ENCODE data around the gene RASSF8. TPM values are rescaled to one million over a fixed set of nuclear protein-coding genes. Genes with fewer than 3 reads are reported as not detected.
A peak's percentile ranks its signal among the peaks of the same experiment; 100 is the strongest.

The RASSF8 gene
- total RNA-seq, 1 donor from 2014 or later, result 26.2 TPM

DNA sequence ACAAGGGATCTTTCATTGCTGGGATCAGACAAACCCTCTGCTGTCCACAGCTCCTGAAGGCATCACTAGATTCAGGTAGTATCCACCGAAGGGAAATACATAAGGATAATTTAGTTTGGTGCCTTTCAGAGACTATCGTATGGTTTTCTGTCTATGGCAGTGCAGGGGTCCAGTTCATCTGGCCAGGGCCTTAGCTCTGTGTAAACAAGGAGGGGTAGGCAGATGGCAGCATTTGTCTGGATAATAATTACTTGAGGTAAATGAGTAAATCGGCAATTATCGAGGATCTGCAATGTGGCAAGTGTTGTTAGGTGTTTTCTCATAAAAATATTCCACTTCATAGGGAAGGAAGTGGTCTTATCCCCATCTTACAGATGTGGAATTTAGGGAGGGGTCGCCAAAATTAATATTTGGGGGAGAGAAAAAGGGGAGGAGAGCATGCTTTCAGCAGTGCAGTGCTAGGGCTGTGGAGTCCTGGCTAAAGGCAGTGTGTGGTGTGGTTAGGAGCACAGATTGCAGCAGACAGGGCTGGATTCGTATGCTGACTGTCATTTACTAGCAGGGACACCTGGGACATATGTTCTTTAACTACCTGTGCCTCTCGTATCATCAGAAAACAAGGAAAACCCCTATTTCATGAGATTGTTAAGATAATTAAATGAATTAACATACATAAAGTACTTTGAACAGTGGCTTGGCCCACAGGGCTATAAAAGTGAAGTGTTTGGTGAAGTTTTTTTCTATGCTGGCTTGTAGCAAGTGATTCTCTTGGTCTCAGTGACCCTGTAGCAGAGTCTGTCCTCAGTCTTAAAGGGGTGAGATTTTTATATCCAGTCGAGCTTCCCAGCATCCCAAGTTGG, 27.1 kb downstream of the RASSF8 start:
- intact Hi-C loops (cut with DNase I), result no loop called here
- DNase-seq (ENCODE audit: missing footprints) (no peak), ATAC-seq (no peak)

DNA sequence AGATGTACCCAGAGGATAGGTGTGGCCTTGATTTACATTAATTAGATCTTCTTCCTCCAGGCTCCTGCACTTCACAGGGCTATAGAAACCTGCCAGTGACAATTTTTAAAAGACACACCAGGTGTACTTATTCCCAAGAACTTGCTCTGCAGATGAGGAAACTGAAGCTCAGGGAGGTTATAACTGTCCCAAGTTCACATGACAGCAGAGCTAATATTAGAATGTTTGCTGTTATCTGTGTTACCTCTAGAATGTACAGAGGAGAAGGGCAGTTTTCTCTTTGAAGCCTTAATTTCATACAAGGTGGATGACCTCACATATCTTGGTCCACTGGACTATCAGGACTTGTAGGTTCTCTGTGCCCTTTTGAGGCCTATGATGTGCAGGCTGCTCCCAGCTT, 27.7 kb downstream of the RASSF8 start:
- intact Hi-C loops (cut with DNase I), result no loop called here
- no peak for ATAC-seq
- DNase-seq (ENCODE audit: missing footprints), result no peak

DNA sequence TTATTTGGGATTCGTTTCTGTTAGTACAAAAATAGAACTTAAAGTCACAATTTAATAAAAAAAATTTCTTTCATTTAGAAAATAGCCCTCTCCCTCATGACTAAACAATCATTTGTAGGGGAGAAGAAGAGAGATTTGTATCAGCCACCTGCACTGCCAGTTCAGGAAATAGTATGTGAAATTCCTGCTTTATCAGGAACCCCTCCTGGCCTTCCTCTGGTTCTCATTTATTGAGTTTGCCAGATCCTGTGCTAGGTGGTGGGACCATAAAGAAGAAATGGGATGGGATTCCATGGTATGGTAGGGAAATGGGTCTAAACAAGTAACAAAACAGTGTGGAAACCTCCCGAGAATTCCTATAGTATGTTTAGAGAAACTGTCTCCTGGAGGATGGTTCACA, 30.0 kb downstream of the RASSF8 start:
- intact Hi-C loops (cut with DNase I), result no loop called here
- DNase-seq (ENCODE audit: missing footprints) (no peak), ATAC-seq (no peak)

DNA sequence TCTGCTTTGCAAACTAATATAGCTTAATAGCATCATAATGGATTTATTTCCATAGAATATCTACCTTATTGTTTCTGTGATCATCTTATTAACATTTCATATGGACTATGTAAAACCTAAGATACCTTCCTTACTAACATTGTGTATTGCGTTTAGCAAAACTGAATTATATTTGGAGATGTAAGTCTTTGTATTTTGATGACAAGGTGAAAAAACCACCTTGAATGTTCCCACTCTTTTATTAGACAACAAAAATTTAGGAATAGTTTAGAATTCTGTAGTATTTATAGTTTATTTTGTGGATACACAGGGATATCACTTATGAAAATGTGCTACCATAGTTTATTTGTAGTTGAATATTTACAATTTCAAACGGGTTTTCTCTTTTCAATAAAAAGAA, 32.0 kb downstream of the RASSF8 start:
- ATAC-seq (no peak), DNase-seq (ENCODE audit: missing footprints) (no peak)
- intact Hi-C loops (cut with DNase I), result no loop called here

DNA sequence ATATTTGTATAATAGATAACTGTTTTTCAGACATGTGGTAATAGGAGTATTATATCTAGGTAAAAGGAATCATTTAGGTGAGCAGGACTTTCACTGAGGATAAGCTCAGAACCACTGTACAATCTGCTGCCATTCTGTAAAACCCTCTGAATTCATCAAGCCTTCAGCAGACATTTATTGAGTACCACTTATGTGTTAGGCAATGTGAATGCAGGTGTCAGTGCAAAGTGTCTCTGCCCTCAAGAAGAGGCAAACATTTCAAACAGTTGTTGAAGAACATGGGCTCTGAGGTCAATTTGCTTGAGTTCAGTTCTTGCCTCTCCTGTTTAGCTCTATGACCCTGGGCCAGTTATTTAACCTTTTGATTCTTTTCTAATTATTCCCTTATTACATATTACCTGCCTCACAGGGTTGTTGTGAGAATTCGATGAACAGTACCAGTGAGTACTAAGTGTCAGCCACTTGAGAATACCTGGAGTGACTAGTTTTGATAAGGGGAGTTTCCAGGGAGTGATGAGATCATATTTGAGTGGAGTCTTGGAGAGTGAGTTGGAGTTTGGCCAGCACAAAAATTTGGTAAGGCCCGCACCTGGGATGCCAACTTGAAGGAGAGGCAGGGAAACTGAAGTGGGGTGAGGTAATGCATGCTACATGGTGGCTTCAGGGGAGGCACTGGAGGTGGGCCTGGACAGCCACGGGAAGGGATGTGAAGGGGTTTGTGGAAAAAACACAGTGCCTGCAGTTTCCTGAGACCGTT, 33.7 kb downstream of the RASSF8 start:
- ATAC-seq (no peak), DNase-seq (ENCODE audit: missing footprints) (no peak)
- intact Hi-C loops (cut with DNase I), result no loop called here

DNA sequence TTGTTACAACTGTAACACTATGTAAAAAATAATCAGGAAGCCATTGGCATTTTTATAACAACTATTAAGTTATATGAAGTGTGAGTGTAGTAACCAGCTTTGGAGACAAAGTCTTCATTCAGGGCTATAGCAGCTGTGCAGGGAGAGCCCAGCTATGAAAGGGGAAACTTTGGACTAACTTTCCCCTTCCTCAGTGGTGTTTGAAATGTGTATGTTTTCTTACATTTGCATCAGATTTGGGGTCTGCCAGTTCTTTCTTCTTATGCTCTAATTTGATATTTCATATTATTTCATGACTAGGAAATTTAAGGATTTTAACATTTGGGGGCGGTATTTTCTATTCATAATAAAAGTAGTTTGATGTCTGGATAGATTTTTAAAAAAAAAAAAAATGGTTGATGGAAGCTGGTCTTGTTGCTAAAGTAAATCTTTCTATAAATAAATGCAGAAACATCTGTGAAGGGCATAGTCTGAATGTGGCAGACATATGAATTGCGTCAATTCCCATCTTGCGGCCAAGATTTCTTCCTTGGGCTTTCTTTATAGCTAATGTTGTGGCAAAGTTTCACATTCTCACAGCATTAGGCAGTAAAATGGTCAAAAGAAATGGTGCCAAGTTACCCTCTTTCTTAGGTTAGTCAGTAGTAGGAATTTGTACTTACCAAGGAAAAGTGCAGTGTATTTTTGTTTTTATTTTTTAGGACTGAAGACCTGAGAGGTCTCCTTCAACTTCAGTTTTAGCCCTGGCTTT, 35.6 kb downstream of the RASSF8 start:
- DNase-seq (ENCODE audit: missing footprints), result no peak
- ATAC-seq, result no peak
- intact Hi-C loops (cut with DNase I), result no loop called here

DNA sequence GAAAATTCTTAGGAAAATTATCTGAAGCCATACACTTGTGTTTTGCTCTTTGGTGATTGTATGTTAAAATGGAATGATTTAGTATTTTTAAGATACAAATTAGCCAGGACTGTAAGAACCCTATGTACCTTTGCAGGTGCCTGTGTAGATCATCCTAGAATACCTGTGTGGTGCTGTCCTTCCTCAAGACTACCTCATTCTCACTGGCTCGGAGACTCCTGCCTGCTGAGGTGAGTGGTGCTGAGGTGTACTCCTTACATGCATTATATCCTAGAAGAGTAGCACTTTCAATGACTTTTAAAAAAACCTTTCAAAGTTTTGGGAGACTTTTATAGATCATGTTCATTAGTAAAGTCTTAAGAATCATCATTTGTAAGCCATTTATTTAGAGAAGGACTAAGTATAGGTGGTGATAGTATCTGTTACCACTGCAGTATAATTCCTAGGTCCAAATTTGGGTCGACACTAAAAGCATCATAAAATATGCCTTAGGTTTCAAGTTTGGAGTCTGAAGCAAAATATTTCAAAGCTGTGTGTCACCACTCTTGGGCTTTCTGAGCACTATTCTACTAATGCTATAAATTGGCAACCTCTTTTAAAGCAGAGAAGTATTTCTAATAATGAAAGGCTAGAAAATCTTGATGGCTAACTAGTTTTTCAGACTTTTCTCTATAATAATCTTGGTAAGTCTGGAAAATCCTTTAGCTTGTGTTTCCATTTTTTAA, 36.6 kb downstream of the RASSF8 start:
- DNase-seq (ENCODE audit: missing footprints), result no peak
- intact Hi-C loops (cut with DNase I), result no loop called here
- no peak for ATAC-seq

DNA sequence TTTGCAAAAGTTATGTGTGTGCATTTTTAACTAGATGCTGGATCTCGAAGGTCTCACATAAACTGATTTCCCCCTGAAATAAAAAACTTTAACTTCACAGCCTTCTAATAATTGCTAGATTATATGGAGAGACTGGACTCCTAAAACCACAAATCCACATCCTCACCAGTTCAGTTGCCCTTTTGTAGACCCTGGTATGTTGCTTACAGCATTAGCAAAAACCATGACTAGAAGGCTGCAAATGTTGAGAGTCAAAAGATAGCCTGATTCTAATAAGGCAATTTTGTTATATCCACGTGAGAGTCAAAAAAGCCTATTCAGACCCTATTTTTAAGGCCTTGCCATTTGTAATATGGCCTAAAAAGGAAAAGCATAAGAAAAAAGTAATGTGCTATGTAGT, 37.4 kb downstream of the RASSF8 start:
- no peak for DNase-seq (ENCODE audit: missing footprints)
- intact Hi-C loops (cut with DNase I), result no loop called here
- ATAC-seq, result no peak

DNA sequence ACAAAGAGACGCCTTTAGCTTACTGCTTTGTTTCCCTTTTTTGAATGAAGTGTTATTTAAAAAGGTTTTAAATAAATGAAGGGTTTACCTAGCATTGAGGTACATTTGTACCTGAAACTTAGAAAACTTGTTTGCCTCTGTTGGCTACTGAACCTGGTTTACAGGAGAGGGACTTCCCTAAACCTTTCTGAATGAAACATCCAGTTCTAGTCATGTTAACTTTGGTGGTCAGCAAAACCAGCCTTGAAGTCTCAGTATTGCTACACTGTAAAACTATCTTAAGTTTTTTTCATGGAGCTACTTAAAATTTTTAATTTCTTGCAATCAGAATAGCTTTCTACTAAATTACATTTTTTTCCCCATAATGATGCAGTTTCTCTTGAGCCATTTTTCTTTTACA, 38.2 kb downstream of the RASSF8 start:
- ATAC-seq (no peak), DNase-seq (ENCODE audit: missing footprints) (no peak)
- intact Hi-C loops (cut with DNase I), result no loop called here

DNA sequence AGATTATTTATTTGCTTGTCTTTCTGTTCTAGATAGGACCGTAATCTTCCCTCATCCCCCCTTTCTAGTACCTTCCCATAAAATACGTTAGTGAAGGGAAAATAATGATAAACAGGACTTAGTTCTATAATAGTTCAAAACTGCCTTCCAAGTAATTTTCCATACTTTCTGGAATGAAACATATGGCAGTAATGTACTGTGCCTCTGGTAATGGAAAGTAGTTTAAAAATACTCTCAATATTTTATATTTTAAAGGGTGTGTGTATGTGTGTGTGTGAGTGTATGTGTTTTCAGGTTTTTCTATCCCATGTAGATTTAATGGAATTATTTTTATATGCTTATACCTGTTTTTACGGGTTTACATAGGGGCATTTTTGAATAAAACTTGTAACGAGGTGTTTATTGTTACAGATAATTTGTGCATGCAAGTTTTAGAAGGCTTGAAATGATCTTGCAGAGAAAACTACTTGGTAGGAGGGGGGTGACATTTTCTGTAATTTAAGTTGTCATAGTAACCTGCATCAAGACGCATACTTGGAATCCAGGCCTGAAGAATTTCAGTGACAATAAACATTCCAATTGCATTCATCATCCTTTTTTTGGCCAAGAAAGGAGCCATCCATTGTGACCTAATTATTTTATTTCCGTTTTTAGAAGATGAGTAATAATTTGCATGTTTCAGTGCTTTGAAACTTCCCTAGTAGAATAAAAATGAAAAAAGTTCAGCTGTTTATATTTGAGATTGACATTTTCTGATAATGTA, 38.9 kb downstream of the RASSF8 start:
- intact Hi-C loops (cut with DNase I), result no loop called here
- DNase-seq (ENCODE audit: missing footprints), result no peak
- ATAC-seq, result no peak

DNA sequence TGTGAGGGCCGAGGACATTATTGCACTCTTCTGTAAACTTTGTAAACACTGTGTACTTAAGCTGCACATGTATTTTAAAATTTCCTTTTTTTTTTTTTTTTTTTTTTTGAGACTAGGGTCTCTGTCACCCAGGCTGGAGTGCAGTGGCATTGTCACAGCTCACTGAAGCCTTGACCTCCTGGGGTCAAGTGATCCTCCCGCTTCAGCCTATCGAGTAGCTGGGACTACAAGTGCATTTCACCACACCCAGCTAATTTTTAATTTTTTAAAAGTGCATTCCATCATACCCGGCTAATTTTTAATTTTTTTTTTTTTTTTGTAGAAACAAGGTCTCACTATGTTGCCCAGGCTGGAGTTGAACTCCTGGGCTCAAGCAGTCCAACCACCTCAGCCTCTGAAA, 42.4 kb downstream of the RASSF8 start:
- DNase-seq (ENCODE audit: missing footprints) (no peak), ATAC-seq (no peak)
- intact Hi-C loops (cut with DNase I), result no loop called here

DNA sequence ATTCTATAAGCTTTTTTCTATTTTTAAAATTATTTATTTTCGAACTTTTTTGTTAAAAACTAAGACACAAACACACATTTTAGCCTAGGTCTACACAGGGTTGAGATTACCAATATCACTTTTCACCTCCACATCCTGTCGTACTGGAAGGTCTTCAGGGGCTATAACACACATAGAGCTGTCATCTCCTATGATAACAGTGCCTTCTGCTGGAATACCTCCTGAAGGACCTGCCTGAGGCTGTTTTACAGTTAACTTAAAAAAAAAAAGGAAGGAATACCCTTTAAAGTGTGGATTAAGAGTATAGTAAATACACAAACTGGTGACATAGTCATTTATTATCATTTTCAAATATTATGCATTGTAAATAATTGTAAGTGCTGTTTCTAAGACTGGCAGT, 43.0 kb downstream of the RASSF8 start:
- intact Hi-C loops (cut with DNase I), result no loop called here
- no peak for DNase-seq (ENCODE audit: missing footprints)
- ATAC-seq, result no peak

DNA sequence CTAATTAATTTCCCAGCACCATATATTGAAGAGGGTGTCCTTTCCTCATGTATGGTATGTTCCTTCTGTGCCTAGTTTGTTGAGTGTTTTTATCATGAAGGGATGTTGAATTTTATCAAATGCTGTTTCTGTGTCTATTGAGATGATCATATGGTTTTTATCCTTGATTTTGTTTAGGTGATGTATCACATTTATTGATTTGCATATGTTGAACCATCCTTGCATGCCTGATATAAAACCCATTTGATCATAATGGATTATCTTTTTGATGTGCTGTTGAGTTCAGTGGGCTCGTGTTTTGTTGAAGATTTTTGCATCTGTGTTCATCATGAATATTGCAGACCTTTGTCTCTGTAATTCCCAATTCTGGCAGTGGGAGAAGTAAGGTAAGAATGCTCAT, 44.6 kb downstream of the RASSF8 start:
- DNase-seq (ENCODE audit: missing footprints) (no peak), ATAC-seq (no peak)
- intact Hi-C loops (cut with DNase I), result no loop called here

DNA sequence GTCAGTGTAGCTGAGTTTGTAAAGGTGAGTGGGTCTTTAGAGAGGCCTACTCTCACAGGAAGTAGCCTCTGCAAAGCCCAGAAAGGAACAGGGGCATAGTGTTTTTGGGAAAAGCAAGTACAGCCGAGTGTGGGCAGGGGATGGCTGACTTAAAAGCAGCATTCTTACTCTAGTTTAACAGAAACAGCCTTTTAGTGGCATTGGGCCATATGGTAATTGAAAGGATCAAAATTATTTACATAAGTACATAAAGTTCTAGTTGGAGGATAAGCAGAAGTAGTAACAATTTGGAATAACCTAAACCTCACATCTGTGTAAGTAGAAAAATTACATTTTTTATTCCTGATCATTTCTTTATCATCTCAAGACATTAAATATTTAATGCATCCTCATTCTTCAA, 49.1 kb downstream of the RASSF8 start:
- no peak for DNase-seq (ENCODE audit: missing footprints)
- intact Hi-C loops (cut with DNase I), result no loop called here
- ATAC-seq, result no peak

DNA sequence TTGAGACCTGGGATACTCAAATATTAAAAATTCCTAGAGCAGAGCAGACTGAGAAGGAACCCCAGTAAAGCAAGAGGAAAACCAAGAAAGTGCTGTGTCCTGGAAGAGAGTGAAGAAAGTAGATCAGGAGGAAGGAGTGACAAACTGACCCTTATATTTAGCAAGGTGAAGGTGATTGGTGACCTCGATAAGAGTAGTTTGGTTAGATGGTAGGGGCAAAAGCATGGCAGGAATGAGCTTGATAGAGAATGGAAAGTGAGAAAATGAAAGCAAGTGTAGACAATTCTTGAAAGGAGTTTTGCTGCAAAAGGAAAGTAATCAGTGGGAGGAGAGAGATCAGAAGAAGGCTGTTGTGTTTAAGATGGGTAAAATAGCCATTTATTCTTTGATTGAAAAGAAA, 51.1 kb downstream of the RASSF8 start:
- ATAC-seq (no peak), DNase-seq (ENCODE audit: missing footprints) (no peak)
- intact Hi-C loops (cut with DNase I), result no loop called here

DNA sequence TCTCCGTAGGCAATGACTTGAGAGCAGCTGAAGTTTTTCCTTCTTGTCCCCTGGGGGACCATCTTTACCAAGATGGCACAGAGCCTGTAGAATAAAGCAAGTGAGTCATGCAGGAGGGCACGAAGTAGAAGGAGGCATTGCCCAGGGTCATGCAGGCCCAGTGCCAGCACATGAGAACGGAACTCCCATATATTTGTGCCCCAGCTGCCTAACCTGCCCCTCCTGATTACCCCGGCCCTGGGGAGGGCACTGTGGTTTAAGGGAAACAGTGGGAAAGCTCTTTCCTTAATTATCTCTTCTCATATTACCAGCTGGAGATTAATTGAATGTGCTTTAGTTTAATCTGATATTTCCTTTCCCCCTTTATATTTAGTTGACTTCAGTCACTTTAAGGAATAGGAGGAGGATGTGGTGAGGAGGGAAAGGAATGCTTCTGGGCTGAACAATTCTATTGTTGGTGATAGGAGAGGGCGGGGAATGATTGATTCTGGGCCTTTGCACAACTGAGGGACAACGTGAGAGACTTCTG, 51.9 kb downstream of the RASSF8 start:
- DNase-seq (ENCODE audit: missing footprints) (no peak), ATAC-seq (peak; percentile 17)
- intact Hi-C loops (cut with DNase I), result no loop called here

DNA sequence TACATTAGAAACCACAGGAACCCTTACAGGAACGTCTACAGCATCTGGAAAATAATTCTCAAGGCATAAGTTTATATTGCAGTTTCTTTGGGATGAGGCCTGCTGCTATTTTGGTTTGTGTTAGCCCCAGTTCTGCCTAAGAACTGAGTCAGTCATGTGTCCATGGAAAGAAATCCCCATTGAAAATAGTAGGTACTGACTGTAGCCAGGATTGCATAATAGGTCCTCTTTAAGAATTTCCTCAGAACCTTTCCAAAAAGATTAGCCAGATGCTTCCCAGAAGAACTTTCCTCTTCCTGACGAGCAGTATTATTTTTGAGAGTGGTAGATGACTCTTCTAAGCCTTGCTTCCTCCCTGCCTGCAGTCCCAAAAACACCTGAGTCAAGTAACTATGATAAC, 52.6 kb downstream of the RASSF8 start:
- peak; percentile 91 for ATAC-seq
- intact Hi-C loops (cut with DNase I), result no loop called here
- DNase-seq (ENCODE audit: missing footprints), result no peak

DNA sequence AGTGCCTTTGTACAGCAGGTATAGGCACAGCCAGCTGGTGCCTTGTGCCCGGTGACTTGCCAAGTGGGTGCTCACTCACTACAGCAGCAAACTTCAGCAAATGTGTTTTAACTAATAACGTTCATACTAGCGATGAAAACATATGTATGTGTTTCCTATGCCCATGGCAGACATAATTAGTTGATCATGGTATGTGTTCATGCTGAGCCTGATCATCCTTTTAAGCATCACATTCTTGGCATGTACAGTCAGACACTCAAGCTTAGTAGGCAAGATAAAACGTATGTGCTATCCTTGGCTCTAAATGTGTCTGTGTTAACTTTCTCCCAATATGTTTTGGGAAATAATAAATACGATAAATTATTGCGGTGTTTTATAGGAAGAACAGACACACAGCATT, 55.6 kb downstream of the RASSF8 start:
- intact Hi-C loops (cut with DNase I), result no loop called here
- no peak for DNase-seq (ENCODE audit: missing footprints)
- no peak for ATAC-seq

Data from Right ventricle myocardium inferior (tissue), 1 donor.